Purkinje cell (primary cell): Measurements from ENCODE around the gene SLC25A31. TPM values are rescaled to one million over a fixed set of nuclear protein-coding genes. Genes with fewer than 3 reads are reported as not detected.

Experiments used
- polyA plus RNA-seq: library from polyadenylated mRNA; unstranded; fragments of >200 nt; fragmentation: Nextera tagmentation; gene quantifications from 2 replicates; pipeline ENCODE4 v1.2.1, GENCODE V29; 2014

SLC25A31 gene
- 0.17 TPM in 1 of 2 replicates, not detected in the other for polyA plus RNA-seq

DNA sequence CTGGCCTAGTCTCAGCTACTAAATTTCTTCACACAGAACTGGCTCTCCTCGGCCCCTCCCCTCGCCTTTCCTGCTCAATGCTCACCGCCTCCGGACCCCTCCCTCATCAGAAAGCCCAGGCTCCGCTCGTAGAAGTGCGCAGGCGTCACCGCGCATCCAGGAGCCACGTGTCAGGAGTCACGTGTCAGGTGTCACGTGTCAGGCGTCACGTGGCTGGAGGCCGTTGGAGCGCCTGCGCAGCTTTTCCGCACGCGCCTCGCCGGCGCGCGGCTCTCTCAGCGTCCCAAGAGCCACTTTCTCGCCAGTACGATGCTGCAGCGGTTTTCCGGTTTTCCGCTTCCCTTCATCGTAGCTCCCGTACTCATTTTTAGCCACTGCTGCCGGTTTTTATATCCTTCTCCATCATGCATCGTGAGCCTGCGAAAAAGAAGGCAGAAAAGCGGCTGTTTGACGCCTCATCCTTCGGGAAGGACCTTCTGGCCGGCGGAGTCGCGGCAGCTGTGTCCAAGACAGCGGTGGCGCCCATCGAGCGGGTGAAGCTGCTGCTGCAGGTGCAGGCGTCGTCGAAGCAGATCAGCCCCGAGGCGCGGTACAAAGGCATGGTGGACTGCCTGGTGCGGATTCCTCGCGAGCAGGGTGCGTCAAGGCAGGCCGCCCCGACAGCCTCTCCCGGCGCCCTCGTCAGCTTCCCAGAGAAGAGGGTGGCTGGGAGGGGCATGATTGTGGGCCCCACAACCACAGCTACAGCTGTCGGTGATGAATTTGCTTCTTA lies at the start of gene SLC25A31:
Gene SLC25A31 (plus strand): TSS at position 259 of the 772 bp plus-strand sequence. CDS start 146 bp downstream, at position 405.

GRCh38 chr4:127782275-127783025 lies 52.2 kb downstream of the SLC25A31 start, which contains the start of gene HSPA4L:
Gene HSPA4L (plus strand): TSS chr4:127782322. CDS start chr4:127782551, 229 bp downstream.

Other genes starting within 250 kb of the SLC25A31 start
- gene INTU, start 97.4 kb upstream of the SLC25A31 start, polyA plus RNA-seq, result 10.2 and 10.6 TPM in 2 replicates
- gene HSPA4L, start 51.9 kb downstream of the SLC25A31 start, polyA plus RNA-seq, result 135 and 136 TPM in 2 replicates
- 0.73 and 0.90 TPM in 2 replicates for gene PLK4, start 150.5 kb downstream of the SLC25A31 start, polyA plus RNA-seq
- gene MFSD8, start 234.8 kb downstream of the SLC25A31 start, polyA plus RNA-seq, result 40.2 and 47.7 TPM in 2 replicates
- gene ABHD18, start 235.0 kb downstream of the SLC25A31 start, polyA plus RNA-seq, result 3.5 and 6.5 TPM in 2 replicates